Activated CD4-positive, alpha-beta memory T cell treated with anti-CD3 and anti-CD28 coated beads, Interleukin-2, amount 10 ng/mL, durations not matched to agents 7 days and 5 days (primary cell): ENCODE results near the gene FRYL. TPM values are rescaled to one million over a fixed set of nuclear protein-coding genes. Genes with fewer than 3 reads are reported as not detected.
"Not testable (repeated sequence)": the region's sequence is repeated elsewhere in the genome, so short reads cannot be mapped to it uniquely, and the experiment has no call there.

Experiments
- CTCF ChIA-PET: fragments of 350-600 bp; sonication (Branson Sonifier 250); formaldehyde crosslinking; loops from one replicate; lab custom pipeline; 2021; ENCODE audit warnings: antibody characterized with exemption, inconsistent platforms; lab: Charles Lee
- POLR2A ChIA-PET: fragments of 350-600 bp; sonication (Branson Sonifier 250); formaldehyde crosslinking; loops from one replicate; lab custom pipeline; 2021; ENCODE audit warnings: antibody characterized with exemption; lab: Charles Lee
- DNase-seq: peaks from one replicate; pipeline ENCODE4 v3.0.0-alpha.2; 2020
- H3K27ac Mint-ChIP-seq: one replicate; pipeline ENCODE4 v1.8.0; 2021; ENCODE audit warnings: mild to moderate bottlenecking, mixed read lengths
- H3K27me3 Mint-ChIP-seq: one replicate; pipeline ENCODE4 v1.8.0; 2021; ENCODE audit warnings: mixed read lengths
- H3K36me3 Mint-ChIP-seq: one replicate; pipeline ENCODE4 v1.8.0; 2021; ENCODE audit warnings: low read depth, mixed read lengths
- H3K4me1 Mint-ChIP-seq: one replicate; pipeline ENCODE4 v1.8.0; 2021; ENCODE audit warnings: mixed read lengths
- H3K4me3 Mint-ChIP-seq: one replicate; pipeline ENCODE4 v1.8.0; 2021; ENCODE audit warnings: mild to moderate bottlenecking, mixed read lengths
- H3K9me3 Mint-ChIP-seq: one replicate; pipeline ENCODE4 v1.8.0; 2021; ENCODE audit warnings: mixed read lengths
- total RNA-seq, 2 experiments: library from RNA; stranded (reverse); gene quantifications; one replicate each; pipeline ENCODE4 v1.2.3, GENCODE V29; 2021

FRYL gene
- total RNA-seq, 2 experiments from 2014 or later, result 82.4 to 82.7 TPM

- Mint-ChIP-seq H3K9me3 (no peaks in the 10 kb centered on the region), H3K27ac (no peak within 1 kb of the TSS), H3K4me1 (peaks cover 16% of the 10 kb centered on the region), H3K27me3 (peaks cover 61% of the 10 kb centered on the region), H3K4me3 (peak within 1 kb of the TSS; percentile 23), H3K36me3 (no peaks in the 10 kb centered on the region)
- ChIA-PET POLR2A (no interaction called here), CTCF (no interaction called here)
- DNase-seq, result no peak
Observed at GRCh38 chr4:48483006-48483776, 296.9 kb downstream of the FRYL start, which contains the start of gene SLC10A4. SLC10A4 (plus strand) TSS chr4:48483343; CDS start chr4:48483562, 219 bp downstream.

GRCh38 chr4:48481581-48481980 lies 298.5 kb downstream of the FRYL start:
- CTCF ChIA-PET, result no interaction called here
- no peaks in the 10 kb centered on the region for H3K36me3 Mint-ChIP-seq
- DNase-seq, result no peak
- H3K9me3 Mint-ChIP-seq, result no peaks in the 10 kb centered on the region
- POLR2A ChIA-PET, result no interaction called here
- no peak overlapping the region for H3K4me3 Mint-ChIP-seq
- H3K27ac Mint-ChIP-seq, result no peak overlapping the region
- H3K27me3 Mint-ChIP-seq, result peaks cover 53% of the 10 kb centered on the region
- H3K4me1 Mint-ChIP-seq, result peaks cover 16% of the 10 kb centered on the region

- no peak overlapping the region for H3K27ac Mint-ChIP-seq
- POLR2A ChIA-PET, result no interaction called here
- H3K4me1 Mint-ChIP-seq, result peaks cover 5% of the 10 kb centered on the region
- CTCF ChIA-PET, result no interaction called here
- DNase-seq, result no peak
- peaks cover 40% of the 10 kb centered on the region for H3K27me3 Mint-ChIP-seq
- no peak overlapping the region for H3K4me3 Mint-ChIP-seq
- H3K9me3 Mint-ChIP-seq, result no peaks in the 10 kb centered on the region
- H3K36me3 Mint-ChIP-seq, result no peaks in the 10 kb centered on the region
Observed at GRCh38 chr4:48478273-48478672, 301.8 kb downstream of the FRYL start.

DNA sequence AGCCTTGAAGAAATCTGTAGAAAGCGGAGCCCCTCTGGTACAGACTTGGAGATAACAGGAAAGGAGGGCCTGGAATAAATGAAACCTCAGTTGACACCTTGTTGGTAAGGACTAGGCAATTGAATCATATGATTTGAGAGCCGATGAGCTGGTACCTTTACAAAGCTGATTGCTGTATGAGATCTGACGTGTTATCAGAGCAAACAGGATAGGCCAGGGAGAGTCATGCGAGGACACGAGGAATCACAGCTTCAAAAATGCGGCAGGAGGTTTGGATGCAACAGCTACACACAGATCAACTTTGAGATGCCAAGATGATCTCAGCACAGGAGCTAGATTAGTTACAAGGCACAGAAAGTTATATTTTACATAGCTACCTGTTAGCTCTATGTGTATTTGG lies 304.3 kb downstream of the FRYL start:
- CTCF ChIA-PET, result interaction anchor here (1.3 kb wide), 1 partner anchor 469 kb away, joined by 3 read pairs; no protein-coding TSS in a partner anchor
- Mint-ChIP-seq H3K27me3 (peaks cover 17% of the 10 kb centered on the region), H3K36me3 (no peaks in the 10 kb centered on the region), H3K4me3 (no peak overlapping the region), H3K27ac (no peak overlapping the region), H3K4me1 (no peaks in the 10 kb centered on the region), H3K9me3 (no peaks in the 10 kb centered on the region)
- no peak for DNase-seq
- POLR2A ChIA-PET, result no interaction called here

DNA sequence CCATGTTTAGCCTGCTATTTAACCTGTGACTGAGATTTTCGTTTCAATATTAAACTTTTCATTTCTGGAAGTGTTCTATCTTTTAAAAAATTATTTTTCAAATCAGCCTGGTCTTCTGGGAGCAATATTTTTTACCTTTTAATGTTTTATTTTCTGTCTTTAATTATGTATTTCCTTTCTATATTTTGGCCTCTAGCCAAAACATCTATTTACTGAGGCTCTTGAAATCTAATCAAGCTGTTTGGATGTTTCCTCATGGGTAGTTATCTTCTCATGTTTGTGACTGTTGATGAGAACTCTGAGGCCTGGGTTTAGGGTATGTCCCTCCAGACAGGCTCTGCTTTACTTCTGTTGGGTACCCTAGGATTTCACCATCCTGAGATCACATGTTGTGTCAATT lies 307.3 kb downstream of the FRYL start:
- Mint-ChIP-seq H3K36me3 (no peaks in the 10 kb centered on the region), H3K27ac (no peak overlapping the region), H3K9me3 (no peaks in the 10 kb centered on the region), H3K4me3 (no peak overlapping the region), H3K27me3 (peaks cover 15% of the 10 kb centered on the region), H3K4me1 (no peaks in the 10 kb centered on the region)
- ChIA-PET POLR2A (no interaction called here), CTCF (no interaction called here)
- DNase-seq, result no peak

GRCh38 chr4:48470570-48470969 lies 309.5 kb downstream of the FRYL start:
- POLR2A ChIA-PET, result no interaction called here
- Mint-ChIP-seq H3K36me3 (no peaks in the 10 kb centered on the region), H3K27me3 (peaks cover 10% of the 10 kb centered on the region), H3K4me3 (no peak overlapping the region), H3K4me1 (no peaks in the 10 kb centered on the region), H3K9me3 (no peaks in the 10 kb centered on the region), H3K27ac (no peak overlapping the region)
- DNase-seq, result no peak
- CTCF ChIA-PET, result no interaction called here

DNA sequence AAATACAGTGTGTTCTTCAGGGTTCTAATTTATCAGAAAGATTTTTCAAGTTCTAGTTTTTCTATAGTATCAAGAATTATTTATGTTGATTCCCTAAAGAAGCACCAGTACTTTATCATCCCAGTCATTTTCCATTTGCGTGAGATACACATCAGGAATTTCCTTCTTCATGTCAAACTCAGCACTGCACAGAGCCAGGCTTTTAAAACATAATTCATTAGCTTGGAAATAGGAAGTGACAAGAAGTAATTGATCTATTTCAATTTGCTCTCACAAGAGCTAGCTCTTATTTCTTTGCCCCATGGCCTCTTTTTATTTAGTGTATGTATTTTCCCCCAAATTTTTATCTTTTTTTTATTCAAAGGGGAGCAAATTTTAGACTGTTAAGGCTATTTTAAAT lies 309.9 kb downstream of the FRYL start:
- Mint-ChIP-seq H3K9me3 (no peaks in the 10 kb centered on the region), H3K36me3 (no peaks in the 10 kb centered on the region), H3K4me1 (no peaks in the 10 kb centered on the region), H3K27me3 (peaks cover 8% of the 10 kb centered on the region), H3K4me3 (no peak overlapping the region), H3K27ac (no peak overlapping the region)
- ChIA-PET POLR2A (no interaction called here), CTCF (no interaction called here)
- DNase-seq, result no peak

- no peak for DNase-seq
- Mint-ChIP-seq H3K4me3 (no peak overlapping the region), H3K27me3 (peaks cover 8% of the 10 kb centered on the region), H3K36me3 (no peaks in the 10 kb centered on the region), H3K27ac (no peak overlapping the region), H3K4me1 (no peaks in the 10 kb centered on the region), H3K9me3 (no peaks in the 10 kb centered on the region)
- ChIA-PET POLR2A (no interaction called here), CTCF (no interaction called here)
Observed at GRCh38 chr4:48467891-48468290, 312.2 kb downstream of the FRYL start.

DNA sequence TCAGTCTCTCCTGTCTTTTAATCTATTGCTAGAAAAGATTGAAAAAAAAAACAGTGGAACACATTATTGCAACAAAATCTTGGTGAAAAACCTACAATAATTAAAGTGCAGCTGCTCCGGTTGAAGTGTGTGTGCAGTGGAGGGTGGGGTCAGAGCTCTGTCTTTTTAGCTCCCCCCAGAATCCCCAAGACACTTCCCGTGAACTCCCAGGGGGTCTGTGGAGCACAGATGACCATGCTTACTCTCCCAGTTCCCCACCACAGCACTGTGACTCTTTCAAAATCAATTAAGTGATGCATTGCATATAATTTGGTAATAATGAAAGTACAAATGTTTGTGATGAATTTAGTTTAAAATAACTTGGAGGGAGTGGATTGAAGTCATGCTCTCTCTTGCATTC lies 312.6 kb downstream of the FRYL start:
- Mint-ChIP-seq H3K27me3 (peaks cover 8% of the 10 kb centered on the region), H3K36me3 (no peaks in the 10 kb centered on the region), H3K4me1 (no peaks in the 10 kb centered on the region), H3K27ac (no peak overlapping the region), H3K4me3 (no peak overlapping the region), H3K9me3 (no peaks in the 10 kb centered on the region)
- no peak for DNase-seq
- ChIA-PET POLR2A (no interaction called here), CTCF (no interaction called here)

DNA sequence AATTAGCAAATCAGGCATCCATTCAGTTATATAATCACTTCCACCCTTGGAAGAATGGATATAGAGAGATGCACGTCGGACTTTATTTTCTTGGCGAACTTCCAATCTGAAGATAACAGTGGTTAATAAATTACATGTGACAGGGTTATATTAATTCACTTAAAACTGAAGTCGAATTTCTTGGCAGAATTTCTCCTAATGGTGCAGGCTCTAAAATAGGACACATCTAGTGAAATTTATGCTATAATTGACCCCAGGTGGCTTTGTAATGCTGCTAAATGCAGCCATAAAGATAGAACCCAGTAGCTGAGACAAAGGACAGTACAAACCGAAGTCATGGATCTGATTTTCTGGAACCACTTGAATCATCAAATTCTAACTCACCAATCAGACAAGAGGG lies 317.7 kb downstream of the FRYL start:
- no peak for DNase-seq
- Mint-ChIP-seq H3K9me3 (no peaks in the 10 kb centered on the region), H3K4me3 (no peak overlapping the region), H3K27ac (no peak overlapping the region), H3K36me3 (no peaks in the 10 kb centered on the region), H3K27me3 (peaks cover 8% of the 10 kb centered on the region), H3K4me1 (no peaks in the 10 kb centered on the region)
- CTCF ChIA-PET, result no interaction called here
- POLR2A ChIA-PET, result no interaction called here

DNA sequence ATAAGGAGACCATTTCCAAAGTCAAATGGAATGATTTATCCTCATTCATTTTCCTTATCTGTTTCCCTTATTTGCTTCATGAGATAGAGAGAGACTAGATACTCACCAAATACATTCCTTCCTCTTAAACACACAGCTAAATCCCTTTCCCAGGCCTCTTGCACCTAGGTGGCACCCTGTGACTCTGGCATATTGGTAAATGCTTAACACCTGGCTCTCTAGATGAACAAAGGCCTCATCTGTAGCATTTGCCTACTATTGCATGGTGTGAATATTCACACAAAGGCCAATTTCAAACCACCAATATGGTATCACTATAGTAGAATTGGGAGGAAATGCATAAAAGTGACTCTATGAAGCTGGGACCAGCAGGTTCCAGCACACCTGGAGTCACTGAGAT lies 319.1 kb downstream of the FRYL start:
- Mint-ChIP-seq H3K4me1 (no peaks in the 10 kb centered on the region), H3K27ac (no peak overlapping the region), H3K4me3 (no peak overlapping the region), H3K9me3 (no peaks in the 10 kb centered on the region), H3K27me3 (peaks cover 10% of the 10 kb centered on the region), H3K36me3 (no peaks in the 10 kb centered on the region)
- no peak for DNase-seq
- ChIA-PET CTCF (no interaction called here), POLR2A (no interaction called here)

DNA sequence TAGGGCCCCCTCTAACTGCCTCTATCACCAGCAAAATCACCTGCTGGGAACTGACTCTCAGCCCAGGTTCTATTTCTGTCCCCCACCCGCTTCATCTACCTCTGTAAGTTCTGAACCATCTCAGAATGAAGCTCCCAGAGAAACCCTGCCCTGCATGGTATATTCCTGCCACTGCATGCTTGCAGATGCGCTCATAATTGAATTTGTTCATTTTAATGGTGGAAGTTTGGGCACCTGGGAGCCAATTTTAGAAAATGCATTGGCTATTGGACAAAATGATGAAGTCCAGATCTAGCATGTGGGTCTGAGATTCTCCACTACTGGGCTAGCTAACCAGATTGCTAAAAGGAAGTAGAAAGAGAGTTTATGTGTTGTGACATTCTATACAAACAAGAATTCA lies 325.5 kb downstream of the FRYL start:
- peaks cover 14% of the 10 kb centered on the region for H3K27me3 Mint-ChIP-seq
- CTCF ChIA-PET, result no interaction called here
- H3K36me3 Mint-ChIP-seq, result no peaks in the 10 kb centered on the region
- no peak overlapping the region for H3K4me3 Mint-ChIP-seq
- no peak overlapping the region for H3K27ac Mint-ChIP-seq
- no peaks in the 10 kb centered on the region for H3K9me3 Mint-ChIP-seq
- DNase-seq, result no peak
- no peaks in the 10 kb centered on the region for H3K4me1 Mint-ChIP-seq
- POLR2A ChIA-PET, result no interaction called here

DNA sequence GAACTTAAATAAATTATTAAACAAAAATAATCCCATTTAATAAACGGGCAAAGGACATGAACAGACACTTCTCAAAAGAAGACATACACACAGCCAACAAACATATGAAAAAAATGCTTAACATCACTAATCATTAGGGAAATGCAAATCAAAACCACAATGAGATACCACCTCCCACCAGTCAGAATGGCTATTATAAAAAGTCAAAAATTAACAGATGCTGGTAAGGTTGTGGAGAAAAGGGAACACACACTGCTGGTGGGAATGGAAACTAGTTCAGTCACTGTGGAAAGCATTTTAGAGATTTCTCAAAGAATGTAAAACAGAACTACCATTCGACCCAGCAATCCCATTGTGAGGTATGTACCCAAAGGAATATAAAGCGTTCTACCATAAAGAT lies 328.4 kb downstream of the FRYL start:
- not testable (repeated sequence) for H3K4me3 Mint-ChIP-seq, H3K27me3 Mint-ChIP-seq

DNA sequence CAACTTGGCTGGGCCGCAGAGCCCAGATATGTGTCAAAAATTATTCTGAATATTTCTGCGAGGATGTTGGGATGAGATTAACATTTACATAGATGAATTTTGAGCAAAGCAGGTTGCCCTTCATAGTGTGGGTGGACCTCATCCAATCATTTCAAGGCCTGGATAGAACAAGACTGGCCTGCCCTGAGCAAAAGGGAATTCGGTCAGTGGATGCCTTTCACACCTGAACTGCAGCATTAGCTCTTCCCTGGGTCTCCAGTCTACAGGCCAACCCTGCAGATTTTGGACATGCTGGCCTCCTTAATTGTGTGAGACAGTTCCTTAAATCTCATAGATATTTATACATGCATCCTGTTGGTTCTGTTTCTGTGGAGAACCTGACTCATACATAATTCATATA lies 329.3 kb downstream of the FRYL start:
- Mint-ChIP-seq H3K4me1 (no peaks in the 10 kb centered on the region), H3K36me3 (no peaks in the 10 kb centered on the region), H3K4me3 (no peak overlapping the region), H3K27ac (no peak overlapping the region), H3K9me3 (no peaks in the 10 kb centered on the region), H3K27me3 (peaks cover 4% of the 10 kb centered on the region)
- POLR2A ChIA-PET, result no interaction called here
- CTCF ChIA-PET, result interaction anchor here (0.7 kb wide), 1 partner anchor 9 kb away, joined by 3 read pairs; no protein-coding TSS in a partner anchor
- DNase-seq, result no peak

More for the DNA sequence above, 328.4 kb downstream of the FRYL start:
- CTCF ChIA-PET, H3K36me3 Mint-ChIP-seq, H3K9me3 Mint-ChIP-seq, H3K4me1 Mint-ChIP-seq, DNase-seq, POLR2A ChIA-PET, H3K27ac Mint-ChIP-seq: not testable (repeated sequence)
